A673 (cell line): ENCODE results near the gene EIPR1. TPM values are rescaled to one million over a fixed set of nuclear protein-coding genes. Genes with fewer than 3 reads are reported as not detected.

Experiments used
- BruUV-seq: library from RNA; stranded (reverse); fragments of 400-500 nt; replicated peaks from 2 replicates; lab custom pipeline; 2021; lab: Mats Ljungman, UMichigan
- CTCF ChIA-PET: fragments of 300-600 bp; sonication (Branson Sonifier 250); formaldehyde crosslinking; loops from one replicate; lab custom pipeline; 2022; ENCODE audit warnings: antibody characterized with exemption; lab: Charles Lee
- POLR2A ChIA-PET: fragments of 300-600 bp; sonication (Branson Sonifier 250); formaldehyde crosslinking; loops from one replicate; lab custom pipeline; 2022; ENCODE audit warnings: antibody characterized with exemption; ENCODE audit not compliant: low non-redundant PET; lab: Charles Lee
- DNase-seq: peaks from one replicate; pipeline ENCODE4 v3.0.0-alpha.2; 2015; ENCODE audit warnings: low spot score
- H3K27ac ChIP-seq: fragments of 200-600 bp; sonication (generic); 2 replicates; pipeline ENCODE4 v1.5.1; 2016; ENCODE audit warnings: mixed run types, low read depth, mild to moderate bottlenecking, mixed read lengths, antibody characterized with exemption, low read length; ENCODE audit not compliant: poor library complexity, severe bottlenecking
- H3K27me3 ChIP-seq: fragments of 200-600 bp; sonication (generic); replicated peaks from 2 replicates; pipeline ENCODE4 v1.6.1; 2017; ENCODE audit warnings: mixed run types, low read depth, mild to moderate bottlenecking, mixed read lengths, antibody characterized with exemption, low read length; ENCODE audit not compliant: insufficient read depth, poor library complexity
- H3K36me3 ChIP-seq: fragments of 200-600 bp; sonication (generic); 2 replicates; pipeline ENCODE4 v1.6.1; 2016; ENCODE audit warnings: mixed run types, mild to moderate bottlenecking, mixed read lengths, antibody characterized with exemption, low read length; ENCODE audit not compliant: insufficient read depth, poor library complexity, severe bottlenecking
- H3K4me1 ChIP-seq: fragments of 200-600 bp; sonication (generic); 2 replicates; pipeline ENCODE4 v1.6.1; 2017; ENCODE audit warnings: mixed run types, mild to moderate bottlenecking, mixed read lengths, antibody characterized with exemption, low read length; ENCODE audit not compliant: insufficient read depth, poor library complexity, severe bottlenecking
- H3K4me3 ChIP-seq: fragments of 200-600 bp; sonication (generic); 2 replicates; pipeline ENCODE4 v1.5.1; 2016; ENCODE audit warnings: low read depth, mixed run types, mild to moderate bottlenecking, mixed read lengths, low read length; ENCODE audit not compliant: poor library complexity, severe bottlenecking
- H3K9me3 ChIP-seq: fragments of 200-600 bp; sonication (generic); 2 replicates; pipeline ENCODE4 v1.6.1; 2016; ENCODE audit warnings: mixed run types, low read depth, mild to moderate bottlenecking, mixed read lengths, antibody characterized with exemption, low read length; ENCODE audit not compliant: poor library complexity, severe bottlenecking
- CTCF ChIP-seq: fragments of 300-800, 200-600 bp; sonication (generic); conservative IDR thresholded peaks from 2 replicates; pipeline ENCODE4 v1.5.1; 2017; ENCODE audit warnings: low read depth, mild to moderate bottlenecking, antibody characterized with exemption, low read length, moderate library complexity, mixed read lengths
- EZH2 ChIP-seq: fragments of 200-600 bp; sonication (generic); IDR thresholded peaks from 2 replicates; pipeline ENCODE4 v1.6.1; 2017; ENCODE audit warnings: borderline replicate concordance, low read depth, mild to moderate bottlenecking, mixed read lengths, antibody characterized with exemption, low read length; ENCODE audit not compliant: poor library complexity, severe bottlenecking
- intact Hi-C: fragments of 100-400 bp; cut with micrococcal nuclease; formaldehyde crosslinking; loops from one replicate; pipeline ENCODE4 v1.10.0; 2022; ENCODE audit not compliant: unreplicated experiment
- total RNA-seq: library from RNA; stranded (reverse); gene quantifications from 2 replicates; pipeline ENCODE4 v1.2.3, GENCODE V29; 2021

Gene EIPR1
- total RNA-seq, 1 experiment from 2014 or later, result 37.0 TPM

GRCh38 chr2:3208591-3208990 lies 169.0 kb downstream of the EIPR1 start:
- CTCF ChIA-PET, result no interaction called here
- Histone ChIP-seq H3K36me3 (no peaks in the 10 kb centered on the region), H3K27ac (no peak overlapping the region), H3K9me3 (no peaks in the 10 kb centered on the region), H3K27me3 (no peaks in the 10 kb centered on the region), H3K4me3 (no peak overlapping the region), H3K4me1 (peaks cover 7% of the 10 kb centered on the region)
- intact Hi-C loops, result no loop called here
- POLR2A ChIA-PET, result no interaction called here
- BruUV-seq, result no TSS peak
- no peak for DNase-seq
- TF ChIP-seq EZH2 (no peak), CTCF (no peak)

GRCh38 chr2:3208179-3208578 lies 169.4 kb downstream of the EIPR1 start:
- ChIA-PET POLR2A (no interaction called here), CTCF (no interaction called here)
- no peaks in the 10 kb centered on the region for H3K36me3 ChIP-seq
- intact Hi-C loops, result no loop called here
- no peak for DNase-seq
- H3K9me3 ChIP-seq, result no peaks in the 10 kb centered on the region
- no TSS peak for BruUV-seq
- peaks cover 7% of the 10 kb centered on the region for H3K4me1 ChIP-seq
- no peak overlapping the region for H3K27ac ChIP-seq
- H3K27me3 ChIP-seq, result no peaks in the 10 kb centered on the region
- TF ChIP-seq CTCF (no peak), EZH2 (no peak)
- H3K4me3 ChIP-seq, result no peak overlapping the region

GRCh38 chr2:3207091-3207491 lies 170.5 kb downstream of the EIPR1 start:
- no peaks in the 10 kb centered on the region for H3K36me3 ChIP-seq
- no peak for TF ChIP-seq EZH2
- TF ChIP-seq CTCF, result no peak
- no peak overlapping the region for H3K27ac ChIP-seq
- no peak for DNase-seq
- intact Hi-C loops, result no loop called here
- ChIA-PET POLR2A (no interaction called here), CTCF (no interaction called here)
- no peak overlapping the region for H3K4me3 ChIP-seq
- no peaks in the 10 kb centered on the region for H3K27me3 ChIP-seq
- BruUV-seq, result no TSS peak
- no peaks in the 10 kb centered on the region for H3K9me3 ChIP-seq
- peaks cover 7% of the 10 kb centered on the region for H3K4me1 ChIP-seq
